ENCODE results near the gene LNX2. TPM values are rescaled to one million over a fixed set of nuclear protein-coding genes. Genes with fewer than 3 reads are reported as not detected.

Gene LNX2
- total and polyA plus RNA-seq, 7 donors, result 2.3 to 10.0 (median 6.2) TPM

DNA sequence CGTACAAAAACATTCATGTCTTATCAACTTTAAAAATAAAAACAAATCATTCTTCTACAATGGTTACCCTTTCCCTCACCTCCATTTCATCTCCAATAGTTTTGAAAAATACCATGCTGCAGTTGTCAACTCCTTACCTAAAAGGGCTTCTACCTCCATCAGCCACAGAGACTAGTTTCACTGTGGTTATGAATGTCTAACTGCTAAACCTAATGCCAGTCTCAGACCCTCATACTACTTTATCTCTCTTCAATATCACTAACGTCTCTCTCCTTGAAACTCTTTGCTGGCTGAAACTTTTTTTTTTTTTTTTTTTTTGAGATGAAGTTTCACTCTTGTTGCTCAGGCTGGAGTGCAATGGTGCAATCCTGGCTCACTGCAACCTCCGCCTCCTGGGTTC is 27.1 kb downstream of the LNX2 start:
- no peak for ATAC-seq
- TF ChIP-seq, protein P1, sequence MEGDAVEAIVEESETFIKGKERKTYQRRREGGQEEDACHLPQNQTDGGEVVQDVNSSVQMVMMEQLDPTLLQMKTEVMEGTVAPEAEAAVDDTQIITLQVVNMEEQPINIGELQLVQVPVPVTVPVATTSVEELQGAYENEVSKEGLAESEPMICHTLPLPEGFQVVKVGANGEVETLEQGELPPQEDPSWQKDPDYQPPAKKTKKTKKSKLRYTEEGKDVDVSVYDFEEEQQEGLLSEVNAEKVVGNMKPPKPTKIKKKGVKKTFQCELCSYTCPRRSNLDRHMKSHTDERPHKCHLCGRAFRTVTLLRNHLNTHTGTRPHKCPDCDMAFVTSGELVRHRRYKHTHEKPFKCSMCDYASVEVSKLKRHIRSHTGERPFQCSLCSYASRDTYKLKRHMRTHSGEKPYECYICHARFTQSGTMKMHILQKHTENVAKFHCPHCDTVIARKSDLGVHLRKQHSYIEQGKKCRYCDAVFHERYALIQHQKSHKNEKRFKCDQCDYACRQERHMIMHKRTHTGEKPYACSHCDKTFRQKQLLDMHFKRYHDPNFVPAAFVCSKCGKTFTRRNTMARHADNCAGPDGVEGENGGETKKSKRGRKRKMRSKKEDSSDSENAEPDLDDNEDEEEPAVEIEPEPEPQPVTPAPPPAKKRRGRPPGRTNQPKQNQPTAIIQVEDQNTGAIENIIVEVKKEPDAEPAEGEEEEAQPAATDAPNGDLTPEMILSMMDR (IDR thresholded peaks at IDR 0.05), result no peak
- intact Hi-C loops (cut with DNase I), result no loop called here

DNA sequence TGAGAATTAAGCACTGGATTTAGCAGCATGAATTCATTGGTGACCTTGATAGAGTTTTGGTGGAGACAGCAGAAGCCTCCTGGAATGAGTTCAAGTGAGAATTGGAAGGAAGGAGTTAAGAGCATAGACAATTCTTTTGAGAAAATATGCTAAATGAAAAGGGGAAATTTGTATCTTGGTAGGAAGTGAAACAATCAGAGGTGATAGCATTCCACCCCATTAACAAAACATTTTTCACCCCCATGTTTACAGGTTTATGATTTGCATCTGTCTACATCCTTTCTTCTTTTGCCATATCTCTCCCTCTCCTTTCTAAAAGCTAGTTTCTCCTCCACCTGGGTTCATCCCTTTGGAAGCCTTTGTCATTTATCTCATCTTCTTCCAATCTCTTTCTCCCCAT is 27.5 kb downstream of the LNX2 start:
- no peak for DNase-seq
- no peaks in the 10 kb centered on the region for H3K27me3 ChIP-seq (ENCODE audit: insufficient read depth in 3 of 3, low read length in 2 of 3)
- H3K9me3 ChIP-seq, result peaks cover 4% of the 10 kb centered on the region
- no peaks in the 10 kb centered on the region for H3K4me1 ChIP-seq
- intact Hi-C loops (cut with DNase I), result no loop called here
- ATAC-seq, result no peak
- H3K36me3 ChIP-seq (ENCODE audit: insufficient read depth in 1 of 2, low read depth in 1 of 2), result no peaks in the 10 kb centered on the region
- H3K27ac ChIP-seq, result no peak overlapping the region
- TF ChIP-seq, protein P1 (IDR thresholded peaks at IDR 0.05), result no peak
- H3K4me3 ChIP-seq, result no peak overlapping the region

More for the DNA sequence above, 27.1 kb downstream of the LNX2 start:
- no peaks in the 10 kb centered on the region for H3K27me3 ChIP-seq (ENCODE audit: insufficient read depth in 3 of 3, low read length in 2 of 3)
- H3K27ac ChIP-seq, result no peak overlapping the region
- 81 to 86% (median 81%) methylated on average over 3 of the region's 3 CpGs for WGBS, 3 donors
- peaks cover 2% of the 10 kb centered on the region for H3K9me3 ChIP-seq
- no peak for DNase-seq
- no peaks in the 10 kb centered on the region for H3K36me3 ChIP-seq (ENCODE audit: insufficient read depth in 1 of 2, low read depth in 1 of 2)
- no peak overlapping the region for H3K4me3 ChIP-seq
- H3K4me1 ChIP-seq, result peaks cover 2% of the 10 kb centered on the region

GRCh38 chr13:27588405-27588804 is 31.9 kb downstream of the LNX2 start:
- TF ChIP-seq, protein P1 (IDR thresholded peaks at IDR 0.05), result no peak
- peaks cover 6% of the 10 kb centered on the region for H3K4me1 ChIP-seq

DNA sequence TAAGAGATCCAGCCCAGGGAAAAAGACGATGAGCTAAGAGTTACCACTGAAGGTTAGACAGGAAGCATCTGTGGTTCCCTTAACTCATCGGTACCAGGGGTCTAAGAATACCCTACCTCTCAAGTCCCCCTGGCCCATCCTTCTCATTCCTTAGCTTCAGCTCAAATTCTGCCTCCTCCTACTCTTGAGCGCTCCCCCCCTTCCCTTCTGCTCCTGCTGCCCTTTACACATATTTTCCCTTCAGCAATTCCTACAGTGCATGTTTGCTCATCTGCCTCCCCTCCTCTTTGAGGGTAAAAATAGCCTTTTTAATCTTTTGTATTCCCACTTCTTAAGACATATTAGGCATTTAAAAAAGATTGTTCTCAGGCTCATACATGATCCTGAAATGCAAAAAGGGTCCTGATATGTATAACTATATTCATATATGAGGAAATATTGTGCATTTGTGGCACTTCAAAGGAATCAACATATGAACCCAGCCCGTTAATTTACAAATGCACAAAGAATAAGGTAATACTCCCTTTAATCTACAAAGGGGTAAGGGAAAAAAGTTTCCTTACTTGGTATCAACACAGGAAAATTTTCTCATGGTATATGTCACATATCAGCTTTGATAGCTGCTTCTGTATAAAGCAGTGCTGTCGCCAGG is 33.1 kb downstream of the LNX2 start:
- WGBS, 3 donors, result 72 to 82% (median 80%) methylated on average over 5 of the region's 5 CpGs
- H3K9me3 ChIP-seq, result peaks cover 4% of the 10 kb centered on the region
- no peaks in the 10 kb centered on the region for H3K36me3 ChIP-seq (ENCODE audit: insufficient read depth in 1 of 2, low read depth in 1 of 2)
- intact Hi-C loops (cut with DNase I), result no loop called here
- no peak for DNase-seq
- no peak overlapping the region for H3K4me3 ChIP-seq
- no peak for ATAC-seq
- no peak overlapping the region for H3K27ac ChIP-seq
- H3K27me3 ChIP-seq (ENCODE audit: insufficient read depth in 3 of 3, low read length in 2 of 3), result no peaks in the 10 kb centered on the region
- TF ChIP-seq, protein P1 (IDR thresholded peaks at IDR 0.05), result no peak
- peaks cover 6% of the 10 kb centered on the region for H3K4me1 ChIP-seq

More at GRCh38 chr13:27588405-27588804, 31.9 kb downstream of the LNX2 start:
- Histone ChIP-seq H3K4me3 (no peak overlapping the region), H3K36me3 (ENCODE audit: insufficient read depth in 1 of 2, low read depth in 1 of 2) (no peaks in the 10 kb centered on the region), H3K9me3 (peaks cover 4% of the 10 kb centered on the region), H3K27me3 (ENCODE audit: insufficient read depth in 3 of 3, low read length in 2 of 3) (no peaks in the 10 kb centered on the region), H3K27ac (no peak overlapping the region)
- intact Hi-C loops (cut with DNase I), result no loop called here
- DNase-seq (no peak), ATAC-seq (no peak)
- WGBS, 3 donors, result 86 to 95% (median 90%) methylated on average over 1 of the region's 1 CpG

- no peak overlapping the region for H3K4me3 ChIP-seq
- WGBS, 3 donors, result 60 to 69% (median 62%) methylated on average over 4 of the region's 4 CpGs
- peaks cover 6% of the 10 kb centered on the region for H3K4me1 ChIP-seq
- intact Hi-C loops (cut with DNase I), result no loop called here
- TF ChIP-seq, protein P1 (IDR thresholded peaks at IDR 0.05), result no peak
- no peaks in the 10 kb centered on the region for H3K27me3 ChIP-seq (ENCODE audit: insufficient read depth in 3 of 3, low read length in 2 of 3)
- H3K36me3 ChIP-seq (ENCODE audit: insufficient read depth in 1 of 2, low read depth in 1 of 2), result peaks cover 0 to 10% of the 10 kb centered on the region in 2 donors
- no peak for DNase-seq
- no peak for ATAC-seq
- H3K27ac ChIP-seq, result no peak overlapping the region
- peaks cover 4% of the 10 kb centered on the region for H3K9me3 ChIP-seq
Measured at GRCh38 chr13:27583645-27584044, 36.7 kb downstream of the LNX2 start.
